ENCODE results near the gene MANF.
"Not testable (repeated sequence)": the region's sequence is repeated elsewhere in the genome, so short reads cannot be mapped to it uniquely, and the experiment has no call there.

MANF gene

GRCh38 chr3:51384726-51385473, at the start of gene MANF:
MANF (plus strand) TSS chr3:51385291; CDS start chr3:51385343, 52 bp downstream.
- peak; percentile 98 for DNase-seq

- DNase-seq: no peak
Measured at GRCh38 chr3:51336261-51336660, 48.8 kb upstream of the MANF start.

- DNase-seq: no peak
Measured at GRCh38 chr3:51337666-51338065, 47.4 kb upstream of the MANF start.

- no peak for DNase-seq
Measured at GRCh38 chr3:51338632-51339031, 46.5 kb upstream of the MANF start.

GRCh38 chr3:51340013-51340829, 44.9 kb upstream of the MANF start:
- DNase-seq: peak; percentile 93

GRCh38 chr3:51340989-51341636, 44.0 kb upstream of the MANF start:
- peak; percentile 44 for DNase-seq

GRCh38 chr3:51343918-51344687, 41.0 kb upstream of the MANF start:
- peak; percentile 71 for DNase-seq

GRCh38 chr3:51350751-51351150, 34.3 kb upstream of the MANF start:
- no peak for DNase-seq

- DNase-seq: no peak
Measured at GRCh38 chr3:51353131-51353530, 32.0 kb upstream of the MANF start.

- no peak for DNase-seq
Measured at GRCh38 chr3:51353691-51354090, 31.4 kb upstream of the MANF start.

GRCh38 chr3:51354172-51354571, 30.9 kb upstream of the MANF start:
- no peak for DNase-seq

GRCh38 chr3:51354731-51355615, 30.1 kb upstream of the MANF start:
- DNase-seq: no peak

- no peak for DNase-seq
Measured at GRCh38 chr3:51355891-51356578, 29.1 kb upstream of the MANF start.

- no peak for DNase-seq
Measured at GRCh38 chr3:51357856-51358255, 27.2 kb upstream of the MANF start.

- no peak for DNase-seq
Measured at GRCh38 chr3:51358981-51359380, 26.1 kb upstream of the MANF start.

- no peak for DNase-seq
Measured at GRCh38 chr3:51360806-51361205, 24.3 kb upstream of the MANF start.

- no peak for DNase-seq
Measured at GRCh38 chr3:51361746-51362145, 23.3 kb upstream of the MANF start.

- DNase-seq: no peak
Measured at GRCh38 chr3:51362476-51362875, 22.6 kb upstream of the MANF start.

- DNase-seq: not testable (repeated sequence)
Measured at GRCh38 chr3:51368276-51368675, 16.8 kb upstream of the MANF start.

- DNase-seq: peak; percentile 62
Measured at GRCh38 chr3:51371943-51372557, 13.0 kb upstream of the MANF start.
